Kidney tubule cell (primary cell): ENCODE data around the gene GCK.

Experiments
- DNase-seq: peaks from one replicate; pipeline ENCODE4 v3.0.0-alpha.2; 2018; ENCODE audit warnings: low spot score

Gene GCK

DNA sequence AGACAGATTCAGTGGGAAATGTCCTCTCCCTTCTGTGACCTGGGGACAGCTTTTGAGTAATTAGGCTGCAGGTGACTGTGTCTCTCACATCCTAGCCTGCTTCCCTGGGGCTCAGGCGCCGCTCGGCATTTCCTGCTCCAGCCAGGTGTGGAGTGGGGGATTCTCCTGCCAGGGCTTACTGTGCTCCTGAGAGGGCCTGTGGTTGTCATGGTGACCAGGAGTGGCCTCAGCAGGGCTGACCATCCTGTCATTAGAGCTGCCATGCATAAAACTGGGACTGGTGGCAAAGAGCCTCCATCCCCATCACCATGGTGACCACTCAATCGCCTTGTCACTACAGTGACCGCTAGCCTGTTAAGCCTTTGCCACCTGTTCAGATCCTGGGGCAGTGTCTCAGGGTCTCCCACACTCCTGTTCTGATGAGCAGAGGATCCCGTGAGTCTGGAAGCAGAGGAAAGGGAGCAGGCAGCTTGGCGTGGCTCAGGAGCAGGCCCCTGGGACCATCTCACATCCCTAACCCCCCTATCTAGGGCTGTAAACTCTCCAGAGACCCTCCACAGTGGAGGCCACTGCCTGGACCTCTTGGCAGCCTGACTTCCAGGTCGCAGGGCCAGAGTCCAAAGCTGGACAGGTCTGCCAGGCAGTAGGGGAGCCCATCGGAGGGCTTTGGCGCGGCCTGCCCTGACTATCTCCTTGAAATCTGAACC, at the start of gene GCK:
TSS of gene GCK (minus strand) at position 154 of the 707 bp plus-strand sequence. CDS start 486 bp downstream, outside the sequence.
- peak; percentile 62 for DNase-seq

DNA sequence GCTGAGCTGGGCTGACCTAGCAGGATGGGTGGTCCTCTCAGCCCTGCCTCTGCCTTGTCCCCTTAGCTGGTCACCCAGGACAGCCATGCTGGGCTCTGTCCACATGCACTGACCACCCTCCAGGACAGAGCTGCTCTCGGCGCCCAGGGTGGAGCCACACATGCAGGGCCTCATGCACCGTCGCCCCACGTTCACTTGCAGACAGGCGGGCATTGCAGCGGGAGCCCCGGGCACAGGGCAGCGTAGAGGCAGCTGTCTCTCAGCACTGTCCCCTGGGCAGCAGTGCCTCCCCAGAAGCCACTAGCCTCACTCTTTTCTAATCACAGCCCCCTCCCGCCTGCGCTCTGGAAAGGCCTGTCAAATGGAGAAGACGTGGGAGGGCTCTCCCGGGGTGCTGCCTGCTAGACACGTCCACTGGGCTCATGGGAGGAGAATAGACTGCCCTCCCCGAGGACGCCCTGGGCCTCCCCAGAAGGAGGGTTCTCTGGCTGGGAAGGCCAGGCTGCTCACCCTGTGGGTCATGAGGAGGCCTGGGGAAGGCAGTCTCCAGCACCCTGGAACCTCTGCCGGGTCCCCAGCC, 49.0 kb upstream of the GCK start:
- no peak for DNase-seq

DNA sequence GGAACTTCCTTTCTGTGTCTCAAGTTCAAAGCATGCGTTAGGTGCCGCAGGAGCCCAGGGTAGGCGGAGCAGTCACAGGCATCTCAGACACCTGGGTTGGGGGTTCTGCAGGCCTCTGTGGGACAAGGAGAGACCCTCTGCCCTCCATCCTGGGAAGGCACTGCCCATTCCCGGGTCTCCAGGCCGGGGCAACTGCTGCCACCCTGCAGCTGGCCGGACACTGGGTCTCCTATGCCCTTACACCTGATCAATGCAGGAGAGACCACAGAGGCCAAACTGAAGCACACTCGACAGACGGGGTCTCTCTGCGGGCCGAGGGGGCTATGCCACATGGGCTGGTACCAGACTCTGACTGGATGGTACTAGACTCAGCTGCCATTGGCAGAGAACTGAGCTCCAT, 48.5 kb upstream of the GCK start:
- no peak for DNase-seq

DNA sequence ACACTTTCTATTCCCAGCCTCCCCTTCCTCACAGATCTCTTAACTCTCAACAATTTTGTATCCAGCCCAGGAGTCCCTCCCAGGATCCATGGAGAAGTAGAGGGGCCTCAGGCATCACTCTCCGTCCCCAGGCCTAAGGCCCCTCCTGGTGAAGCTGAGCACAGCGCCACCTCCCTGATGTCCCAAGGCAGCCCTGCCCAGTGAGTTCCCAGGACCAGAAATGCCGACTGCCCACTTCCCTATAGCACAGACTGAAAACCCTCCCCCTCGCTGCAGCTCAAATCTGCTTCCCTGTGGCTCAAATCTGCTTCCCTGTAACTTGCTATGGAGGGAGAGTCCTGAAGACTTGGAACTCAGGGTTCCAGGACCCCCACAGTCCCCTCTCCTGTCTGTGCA, 47.1 kb upstream of the GCK start:
- no peak for DNase-seq

DNA sequence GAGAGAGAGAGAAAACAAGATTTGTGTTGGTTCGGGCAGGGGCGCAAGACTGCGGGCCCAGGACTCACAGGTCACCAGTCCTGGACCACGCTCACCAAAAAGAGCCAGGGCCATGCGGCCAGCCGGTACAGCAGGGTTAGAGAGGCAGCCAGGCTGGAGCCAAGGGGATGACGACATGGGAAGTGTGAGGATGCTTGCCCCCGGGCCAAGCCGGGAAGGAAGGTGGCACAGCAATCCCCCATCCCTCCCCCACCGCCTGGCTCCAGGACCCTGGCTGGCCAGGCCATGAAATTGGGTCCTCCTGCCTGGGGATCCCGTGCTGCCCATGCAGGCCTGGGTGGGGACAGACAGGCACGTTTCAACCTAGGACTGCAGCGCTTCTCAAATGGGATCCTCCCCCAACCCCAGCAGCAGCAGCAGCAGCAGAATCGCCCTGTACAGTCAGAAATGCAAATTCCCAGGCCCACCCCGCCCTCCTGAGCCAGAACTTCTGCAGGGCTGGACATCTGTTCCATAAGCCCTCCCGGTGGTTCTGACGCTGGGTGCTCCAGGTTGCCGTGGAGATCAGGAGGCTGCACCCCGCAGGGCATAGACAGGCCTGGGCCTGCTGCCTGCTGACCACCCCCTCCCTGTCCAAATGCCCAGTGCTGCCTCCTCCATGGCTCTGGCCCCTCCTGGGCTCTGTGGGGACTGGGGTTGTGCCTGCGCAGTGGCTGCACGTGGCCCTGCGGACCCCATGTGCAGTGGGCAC, 46.5 kb upstream of the GCK start:
- DNase-seq, result no peak

DNA sequence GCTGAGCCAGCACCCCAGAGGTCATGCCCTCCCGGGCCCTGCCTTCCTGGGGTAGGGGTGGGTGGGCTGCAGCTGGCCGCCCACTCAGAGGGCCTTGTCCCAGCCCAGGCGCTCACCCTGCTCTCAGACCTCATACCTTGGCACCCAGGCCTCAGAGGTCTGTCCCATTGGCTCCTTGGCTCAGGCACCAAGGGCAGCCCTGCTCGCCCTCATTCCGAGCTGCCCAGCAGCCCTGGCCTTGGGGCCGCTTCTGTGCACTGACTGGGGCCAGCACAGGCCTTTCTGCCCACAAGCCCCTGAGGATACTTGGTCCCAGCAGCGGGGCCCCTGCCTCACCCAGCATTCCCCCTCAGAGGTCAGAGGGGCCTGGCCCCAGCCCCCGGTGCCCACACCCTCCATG, 45.8 kb upstream of the GCK start:
- no peak for DNase-seq

DNA sequence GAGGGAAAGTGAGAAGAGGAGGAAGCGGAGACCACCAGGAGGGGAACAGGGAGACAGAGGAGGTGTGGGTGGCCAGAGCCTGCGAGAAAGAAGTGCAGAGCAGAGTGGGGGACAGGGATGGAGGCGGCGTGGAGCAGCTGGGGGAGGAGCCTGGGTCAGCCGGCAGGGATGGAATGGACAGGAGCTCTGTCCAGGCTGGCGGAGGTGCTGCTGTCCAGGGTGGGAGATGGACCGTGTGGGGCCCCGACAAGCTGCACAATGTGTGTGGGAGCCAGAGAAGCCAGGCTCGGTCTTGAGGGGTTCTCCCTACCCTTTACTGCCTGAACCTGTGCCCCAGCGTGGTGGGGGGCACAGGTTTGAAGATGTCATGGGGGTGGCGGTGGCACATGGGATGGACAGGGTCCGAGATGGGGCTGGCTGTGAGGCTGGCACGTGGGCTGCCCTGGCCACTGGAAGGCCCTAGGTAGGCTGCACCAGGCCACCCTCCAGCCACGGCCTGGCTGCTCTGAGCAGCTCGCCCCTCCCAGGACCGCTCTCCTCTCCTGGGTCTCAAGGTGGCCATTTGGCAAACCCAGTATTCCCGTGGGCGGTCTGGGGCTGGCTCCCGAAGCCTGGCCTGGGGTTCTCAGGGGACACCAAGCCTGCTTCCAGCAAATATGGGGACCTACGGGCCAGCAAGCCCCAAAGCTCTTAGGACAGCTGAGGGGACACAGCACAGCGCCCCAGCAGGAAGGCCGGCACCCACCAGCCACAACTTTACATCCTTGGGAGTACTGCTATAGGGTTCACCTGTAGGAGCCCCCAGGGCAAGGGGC, 43.9 kb upstream of the GCK start:
- DNase-seq, result no peak

DNA sequence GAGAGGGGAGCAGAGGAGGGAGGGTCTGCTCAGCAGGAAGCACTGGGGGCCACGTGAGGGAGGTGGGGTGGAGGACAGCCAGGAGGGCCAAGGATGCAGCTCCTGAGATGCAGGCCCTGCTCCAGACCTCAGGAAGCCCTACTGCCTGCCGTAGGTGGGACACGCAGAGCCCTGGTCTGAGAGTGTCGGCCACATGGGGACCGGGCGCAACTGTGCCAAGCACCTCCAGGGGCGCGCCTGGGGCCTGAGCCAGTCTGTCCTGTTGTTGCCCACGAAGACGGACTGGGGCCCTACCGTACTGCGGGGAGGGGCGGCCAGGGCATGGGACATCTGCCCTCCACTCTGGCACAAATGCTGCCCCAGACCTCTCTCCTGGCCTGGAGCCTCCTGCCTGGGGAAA, 43.2 kb upstream of the GCK start:
- no peak for DNase-seq

DNA sequence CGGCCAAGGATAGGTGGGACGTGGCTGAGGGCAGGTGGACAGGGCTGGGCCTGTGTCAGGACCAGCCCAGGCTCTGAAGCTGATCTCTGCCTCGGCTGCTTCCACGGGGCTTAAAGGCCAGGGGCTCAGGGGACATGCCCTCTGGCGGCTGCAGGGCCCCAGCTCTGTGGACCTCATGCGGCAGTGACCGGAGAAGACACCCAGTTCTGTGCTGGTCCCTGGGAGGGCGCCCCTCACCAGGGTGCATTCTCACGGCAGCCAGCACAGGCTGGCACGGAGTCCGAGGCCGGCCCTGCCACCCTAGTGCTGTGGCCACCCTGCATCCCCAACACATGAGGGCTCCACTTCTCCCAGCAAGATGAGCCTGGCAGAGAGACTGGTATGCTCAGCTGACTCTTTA, 41.8 kb upstream of the GCK start:
- no peak for DNase-seq

DNA sequence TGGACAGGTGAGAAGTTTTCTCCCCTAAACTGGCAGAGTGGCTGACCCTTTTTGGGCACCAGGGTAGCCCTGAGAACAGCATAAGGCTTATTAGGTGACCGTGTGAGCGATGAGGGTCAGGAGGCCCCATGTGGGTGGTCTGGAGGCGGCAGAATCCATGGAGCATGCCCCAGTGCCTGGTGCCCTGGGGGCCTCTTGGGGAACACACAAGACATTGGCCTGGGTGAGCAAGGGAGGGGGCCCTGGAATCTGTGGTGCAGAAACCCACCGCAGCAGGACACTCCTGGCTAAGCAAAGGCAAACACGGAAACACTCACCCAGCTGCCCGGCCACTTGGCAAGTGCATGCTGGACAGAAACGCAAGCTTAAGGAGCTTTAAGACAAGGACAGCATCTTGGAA, 41.0 kb upstream of the GCK start:
- no peak for DNase-seq

DNA sequence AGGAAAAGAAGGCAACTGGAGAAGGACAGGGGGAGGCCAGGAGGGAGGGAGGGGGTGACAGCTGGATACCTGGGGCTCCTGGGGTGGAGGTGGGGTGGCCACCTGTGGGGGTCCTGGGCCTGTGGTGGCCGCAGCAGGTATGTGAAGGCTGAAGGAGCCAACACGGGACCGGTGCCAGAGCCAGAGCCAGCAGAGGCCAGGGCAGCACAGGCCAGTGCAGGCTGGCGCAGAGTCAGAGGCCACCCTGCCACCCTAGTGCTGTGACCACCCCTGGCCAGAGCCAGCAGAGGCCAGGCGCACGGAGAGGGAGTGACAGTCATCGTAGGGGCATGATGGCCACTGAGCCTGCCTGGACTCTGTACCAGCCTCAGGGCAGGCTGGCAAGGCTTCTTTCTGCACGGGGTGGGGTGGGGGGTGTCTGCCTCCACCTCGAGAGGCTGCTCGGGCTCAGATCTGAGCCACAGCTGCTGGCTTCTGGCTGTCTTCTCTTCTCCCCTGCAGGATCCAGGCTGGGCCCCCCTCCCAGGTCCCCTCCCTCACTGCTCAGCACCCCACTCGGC, 40.4 kb upstream of the GCK start:
- no peak for DNase-seq

DNA sequence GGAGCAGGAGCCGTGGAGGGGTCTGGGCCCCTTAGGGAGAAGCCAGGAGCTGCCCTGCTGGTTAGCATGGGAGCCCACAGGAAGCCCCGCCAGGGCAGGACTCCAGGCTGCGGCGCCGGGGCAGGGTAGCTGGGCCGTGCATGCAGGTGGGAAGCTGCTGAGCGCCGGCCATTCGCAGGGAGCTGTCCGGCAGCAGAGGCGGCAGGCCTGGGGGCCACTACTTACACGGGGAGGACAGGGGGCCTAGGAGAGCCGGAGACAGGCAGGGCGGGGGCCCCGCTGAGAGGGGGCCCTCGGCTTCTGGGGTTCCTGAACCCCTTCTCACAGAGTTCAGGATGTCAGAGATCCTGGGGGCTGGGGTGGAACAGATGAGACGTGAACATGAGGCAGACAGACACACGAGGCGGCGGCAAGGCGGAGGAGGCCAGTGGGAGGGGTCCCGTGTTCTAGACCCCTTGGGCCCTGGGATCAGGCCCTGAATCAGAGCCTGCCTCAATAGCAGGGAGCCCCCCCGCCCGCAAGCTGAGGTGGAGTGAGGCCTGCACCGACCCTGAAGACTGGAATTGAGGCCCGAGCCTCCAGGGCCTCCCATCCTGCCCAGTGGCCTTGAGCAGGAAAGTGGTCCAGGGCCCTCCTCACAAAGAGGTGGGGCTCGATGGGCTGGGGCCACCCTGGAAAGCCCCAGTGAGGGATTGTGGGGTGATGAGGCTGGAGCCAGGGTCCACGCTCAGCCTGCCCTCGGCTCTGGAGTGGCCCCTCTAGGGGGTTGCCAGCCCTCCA, 39.5 kb upstream of the GCK start:
- DNase-seq, result no peak

DNA sequence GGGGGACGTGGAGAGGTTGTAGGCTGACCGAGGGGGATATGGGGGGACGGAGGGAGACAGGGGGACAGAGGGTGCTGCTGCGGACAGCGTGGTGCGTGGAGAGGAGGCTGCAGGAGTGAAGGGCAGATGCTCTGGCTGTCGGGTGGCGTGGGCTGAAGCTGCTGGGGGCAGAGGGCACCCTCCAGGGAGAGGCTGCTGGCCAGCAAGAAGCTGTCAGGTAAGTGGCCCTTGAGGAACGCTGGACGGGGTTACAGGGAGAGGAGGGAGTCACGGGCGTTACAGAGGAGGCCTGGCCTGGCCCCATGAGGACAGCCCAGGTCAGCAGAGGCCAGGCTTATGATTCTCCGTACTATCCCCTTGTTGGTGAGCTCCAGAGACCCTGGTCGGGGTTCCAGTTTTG, 38.7 kb upstream of the GCK start:
- no peak for DNase-seq

DNA sequence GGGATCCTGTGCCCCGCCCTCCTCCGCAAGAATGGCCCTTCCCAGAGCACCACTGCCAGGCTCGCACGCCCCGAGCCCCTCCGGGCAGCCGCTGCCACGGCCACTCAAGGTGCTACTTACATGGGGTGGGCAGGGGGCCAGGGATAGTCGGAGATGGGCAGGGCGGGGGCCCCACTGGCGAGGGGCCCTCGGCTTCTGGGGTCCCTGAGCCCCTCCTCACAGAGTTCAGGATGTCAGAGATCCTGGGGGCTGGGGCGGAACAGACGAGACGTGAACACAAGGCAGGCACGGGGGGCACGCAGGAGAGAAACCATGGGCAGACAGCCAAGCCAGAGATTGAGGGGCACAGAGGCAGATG, 37.1 kb upstream of the GCK start:
- no peak for DNase-seq

DNA sequence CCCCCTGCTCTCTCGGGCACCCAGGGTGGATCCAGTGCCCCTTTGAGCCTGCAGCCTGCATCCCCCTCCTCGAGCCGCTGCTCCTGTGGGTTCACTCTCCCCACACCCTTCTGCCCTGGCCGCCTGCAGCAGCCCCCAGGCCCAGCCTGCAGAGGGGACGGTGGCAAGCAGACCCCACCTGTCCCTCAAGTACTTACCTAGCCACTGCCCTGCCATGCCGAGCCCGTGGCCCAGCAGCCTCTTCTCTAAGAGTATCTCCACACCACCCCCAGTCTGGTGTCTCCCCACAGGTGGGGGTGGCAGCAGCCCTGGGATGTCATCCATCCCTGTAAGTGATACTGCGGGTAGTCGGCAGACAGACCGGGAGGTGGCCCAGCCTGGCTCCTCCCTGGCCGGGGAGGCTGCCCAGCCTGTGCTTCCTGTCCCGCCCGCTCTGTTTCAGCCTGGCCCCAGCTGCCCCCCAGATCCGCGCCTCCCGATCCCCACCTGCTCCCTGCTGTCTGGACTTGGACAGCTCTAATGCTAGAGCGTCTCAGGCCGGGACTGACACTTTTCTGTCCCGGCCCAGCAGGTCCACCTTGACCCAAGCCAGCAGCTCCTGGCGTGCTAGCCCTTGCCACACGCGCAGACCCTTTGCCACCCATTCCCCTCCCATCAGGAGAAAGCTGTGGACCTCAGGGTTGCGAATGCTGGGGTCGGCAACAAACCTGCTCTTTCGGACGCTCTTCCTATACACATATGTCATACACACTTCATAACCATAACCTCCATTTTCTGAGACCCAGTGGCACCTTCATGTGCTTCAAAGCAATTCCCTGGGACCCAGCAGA, 36.5 kb upstream of the GCK start:
- no peak for DNase-seq

DNA sequence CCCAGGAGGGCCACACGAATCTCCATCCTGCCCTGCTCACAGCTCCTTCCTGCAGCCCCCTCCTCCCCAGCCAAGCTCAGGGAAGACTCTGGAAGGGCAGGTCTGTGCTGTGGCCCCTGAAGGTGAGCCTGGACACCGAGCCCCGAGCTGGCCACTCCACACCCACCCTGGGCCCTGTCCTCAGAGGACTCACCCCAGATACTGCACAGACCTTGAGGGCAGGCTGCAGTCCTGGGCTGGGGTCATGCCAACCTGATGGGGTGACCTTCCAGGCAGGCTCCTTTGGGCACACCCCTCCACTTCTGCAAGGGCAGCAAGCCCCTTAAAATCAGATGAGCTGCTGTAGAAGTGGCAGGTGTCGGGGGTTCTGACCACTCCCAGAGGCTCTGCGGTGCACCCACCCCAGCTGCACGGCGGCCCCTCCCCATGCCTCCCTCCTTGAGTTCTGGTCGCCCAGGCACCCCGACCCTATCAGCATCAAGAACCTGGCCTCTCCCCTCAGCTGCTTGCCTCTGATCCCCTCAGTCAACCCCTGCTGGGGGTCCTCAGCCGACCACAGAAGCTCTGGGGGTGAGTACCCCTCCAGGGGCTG, 35.8 kb upstream of the GCK start:
- no peak for DNase-seq

DNA sequence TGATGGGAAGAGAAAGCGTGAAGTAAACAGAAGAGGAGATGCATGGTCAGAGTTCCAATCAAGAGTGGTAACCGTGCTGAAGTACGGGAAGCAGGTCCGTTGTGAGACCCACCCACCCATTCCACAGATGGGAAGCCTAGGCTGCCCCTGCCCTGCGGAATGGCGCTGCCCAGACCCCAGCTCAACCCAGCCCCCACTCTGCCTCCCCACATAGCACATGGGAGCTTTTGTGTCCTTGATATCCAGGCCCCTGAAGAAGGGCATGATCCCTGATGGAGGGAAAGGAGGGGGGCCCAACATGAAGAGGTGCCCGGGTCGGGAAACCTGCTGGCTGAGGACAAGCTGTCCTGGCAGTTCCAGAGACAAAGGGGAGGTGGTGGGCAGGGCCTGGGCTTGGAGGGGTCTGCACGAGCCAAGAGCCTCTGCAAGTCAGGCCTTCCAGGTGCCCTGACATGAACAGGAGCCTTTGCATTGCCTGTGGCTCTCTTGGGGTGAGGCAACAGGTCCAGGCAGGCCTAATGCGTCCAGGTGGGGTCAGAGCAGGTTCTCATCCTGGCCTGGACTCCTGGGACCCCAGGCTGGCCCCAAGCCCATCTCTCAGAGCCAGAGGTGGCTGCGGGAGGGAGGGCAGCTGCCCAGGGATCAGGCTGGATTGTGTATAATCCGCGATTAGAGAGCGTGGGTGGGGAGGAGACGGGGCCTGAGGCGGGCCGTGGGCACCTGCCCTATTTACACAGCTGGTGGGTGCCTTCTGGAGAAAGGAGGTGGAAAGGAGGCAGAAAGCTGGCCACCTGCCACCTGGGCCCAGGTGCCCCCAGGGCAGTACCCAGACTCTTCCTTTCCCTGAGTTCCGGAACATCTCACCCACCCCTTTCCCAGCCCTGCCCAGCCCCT, 35.1 kb upstream of the GCK start:
- no peak for DNase-seq

DNA sequence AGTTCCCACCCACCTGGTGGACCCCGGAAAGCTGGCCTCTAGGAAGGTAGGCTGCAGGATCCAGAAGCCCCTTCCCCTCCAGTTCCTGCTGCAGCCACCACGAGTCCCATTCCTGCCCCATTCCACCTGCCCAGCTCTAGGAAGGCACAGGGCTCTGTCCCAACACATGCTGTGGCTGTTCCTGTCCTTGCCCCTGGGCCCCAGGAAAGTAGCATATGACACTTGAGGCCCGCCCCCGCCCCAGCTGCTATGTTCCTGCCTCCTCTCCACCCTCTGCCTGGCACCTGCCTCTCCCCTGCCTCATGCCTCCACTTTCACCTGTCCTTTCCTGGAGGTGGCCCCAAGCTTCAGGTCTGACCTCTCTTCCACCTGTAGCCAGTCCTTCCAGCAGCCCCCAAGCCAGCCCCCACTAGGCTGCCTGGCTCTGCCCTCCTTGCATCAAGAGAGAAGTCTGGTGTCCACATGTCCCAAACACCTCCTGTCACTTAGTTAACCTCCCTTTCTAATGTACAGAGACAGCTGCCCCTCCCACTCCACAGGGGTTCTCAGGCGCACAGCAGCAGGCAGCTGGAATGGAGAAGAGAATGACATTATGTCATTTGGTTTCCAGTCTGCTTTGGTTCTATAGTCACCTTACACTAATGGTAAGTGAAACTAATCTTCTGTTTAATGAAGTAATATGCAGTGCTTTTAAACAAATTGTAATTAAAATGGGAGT, 34.3 kb upstream of the GCK start:
- no peak for DNase-seq
